Prostate gland (tissue), 2 donors: Measurements from ENCODE around the gene POU6F1.

ENCODE experiments used
- POLR2A ChIP-seq: fragments of 450-650 bp; IDR thresholded peaks from one replicate; pipeline ENCODE4 v1.6.1; 2016; ENCODE audit warnings: antibody characterized with exemption, mild to moderate bottlenecking
- TF ChIP-seq, protein P1 (sequence below), 4 experiments: fragments of 200-600 bp in 2 of 4; fragments of 450-650 bp in 2 of 4; sonication (generic) in 2 of 4; IDR thresholded peaks; 1 replicate in 3 of 4; 2 replicates in 1 of 4; pipeline ENCODE4 v1.5.1; 2016 to 2019; ENCODE audit warnings: antibody characterized with exemption in 4 of 4, mild to moderate bottlenecking in 2 of 4, moderate library complexity in 2 of 4

DNA sequence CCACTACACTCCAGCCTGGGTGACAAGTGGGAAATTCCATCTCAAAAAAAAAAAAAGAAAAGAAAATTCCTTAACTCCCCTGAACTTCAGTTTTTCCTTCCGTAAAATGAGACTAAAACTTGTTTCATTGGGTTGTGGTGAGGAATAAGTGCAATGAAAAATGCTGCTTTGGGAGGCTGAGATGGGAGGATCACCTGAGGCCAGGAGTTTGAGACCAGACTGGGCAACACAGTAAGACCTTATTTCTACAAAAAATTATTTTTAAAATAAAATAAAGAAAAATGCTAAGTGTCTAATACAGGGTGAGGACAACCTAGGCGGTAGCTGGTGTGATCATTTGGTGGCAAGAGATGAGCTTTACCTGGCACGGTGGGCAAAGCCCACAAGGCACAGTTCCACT is 45.5 kb upstream of the POU6F1 start:
- TF ChIP-seq POLR2A = no peak
- TF ChIP-seq, protein P1, sequence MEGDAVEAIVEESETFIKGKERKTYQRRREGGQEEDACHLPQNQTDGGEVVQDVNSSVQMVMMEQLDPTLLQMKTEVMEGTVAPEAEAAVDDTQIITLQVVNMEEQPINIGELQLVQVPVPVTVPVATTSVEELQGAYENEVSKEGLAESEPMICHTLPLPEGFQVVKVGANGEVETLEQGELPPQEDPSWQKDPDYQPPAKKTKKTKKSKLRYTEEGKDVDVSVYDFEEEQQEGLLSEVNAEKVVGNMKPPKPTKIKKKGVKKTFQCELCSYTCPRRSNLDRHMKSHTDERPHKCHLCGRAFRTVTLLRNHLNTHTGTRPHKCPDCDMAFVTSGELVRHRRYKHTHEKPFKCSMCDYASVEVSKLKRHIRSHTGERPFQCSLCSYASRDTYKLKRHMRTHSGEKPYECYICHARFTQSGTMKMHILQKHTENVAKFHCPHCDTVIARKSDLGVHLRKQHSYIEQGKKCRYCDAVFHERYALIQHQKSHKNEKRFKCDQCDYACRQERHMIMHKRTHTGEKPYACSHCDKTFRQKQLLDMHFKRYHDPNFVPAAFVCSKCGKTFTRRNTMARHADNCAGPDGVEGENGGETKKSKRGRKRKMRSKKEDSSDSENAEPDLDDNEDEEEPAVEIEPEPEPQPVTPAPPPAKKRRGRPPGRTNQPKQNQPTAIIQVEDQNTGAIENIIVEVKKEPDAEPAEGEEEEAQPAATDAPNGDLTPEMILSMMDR (IDR thresholded peaks at IDR 0.05) = no peak
